ENCODE data around the gene ATP9B. TPM values are rescaled to one million over a fixed set of nuclear protein-coding genes. Genes with fewer than 3 reads are reported as not detected.

ATP9B gene
- 7.6 and 8.1 TPM in 2 replicates for total RNA-seq

GRCh38 chr18:79068937-79069716 is at the start of gene ATP9B:
ATP9B (plus strand) TSS chr18:79069394; CDS start chr18:79069411, 17 bp downstream.

GRCh38 chr18:79395761-79396404 is 326.7 kb downstream of the ATP9B start, which contains the start of gene NFATC1:
NFATC1 (plus strand) TSS chr18:79395930; CDS start chr18:79396225, 295 bp downstream.

Other genes starting within 250 kb of the ATP9B start
- gene SALL3, start 89.6 kb upstream of the ATP9B start, total RNA-seq, result not detected in 2 replicates

All from hair follicular keratinocyte (primary cell).